Measurements from ENCODE around the gene PSMC2. TPM values are rescaled to one million over a fixed set of nuclear protein-coding genes. Genes with fewer than 3 reads are reported as not detected.

PSMC2 gene
- total RNA-seq, 1 experiment from 2014 or later = 237 TPM

GRCh38 chr7:103299660-103300059, 47.8 kb upstream of the PSMC2 start:
- no peak overlapping the region for H2AFZ ChIP-seq (ENCODE audit: low read length)
- ATAC-seq (no peak), DNase-seq (no peak)
- ChIA-PET CTCF (no interaction called here), POLR2A (ENCODE audit: unreplicated experiment) (no interaction called here)
- H3K27ac ChIP-seq (ENCODE audit: low read length) = no peak overlapping the region
- TF ChIP-seq EZH2 (IDR thresholded peaks at IDR 0.05; ENCODE audit: low read length, unreplicated experiment) (no peak), CTCF (conservative IDR thresholded peaks at IDR 0.05; ENCODE audit: low read depth, low read length) (no peak), EZH2phosphoT487 (IDR thresholded peaks at IDR 0.05; ENCODE audit: borderline replicate concordance, low read length) (no peak)
- H3K9ac ChIP-seq (ENCODE audit: low read length) = no peak overlapping the region
- no peaks in the 10 kb centered on the region for H3F3A ChIP-seq (ENCODE audit: low read length, unreplicated experiment)
- no peaks in the 10 kb centered on the region for H3K9me2 ChIP-seq (replicated peaks; ENCODE audit: low read length)
- H3K4me1 ChIP-seq (ENCODE audit: insufficient read depth, low read length) = peaks cover 12% of the 10 kb centered on the region
- H3K36me3 ChIP-seq (ENCODE audit: low read depth, low read length) = peaks cover 34% of the 10 kb centered on the region
- H3K4me3 ChIP-seq (ENCODE audit: low read length) = no peak overlapping the region
- H3K9me3 ChIP-seq (ENCODE audit: low read length) = no peaks in the 10 kb centered on the region
- no peaks in the 10 kb centered on the region for H3K27me3 ChIP-seq (ENCODE audit: low read length)
- H3K4me2 ChIP-seq (ENCODE audit: low read length) = 0 out of 2 replicates have a peak overlapping the region, but pooled peaks have one; percentile 89
- H3K79me2 ChIP-seq (ENCODE audit: low read length) = peaks cover 40% of the 10 kb centered on the region
- intact Hi-C loops (cut with micrococcal nuclease) = loop anchor here (10.0 kb wide), 2 partner anchors 865 to 1615 kb away; no protein-coding TSS in a partner anchor
- no TSS peak for BruUV-seq (replicated peaks)
- no peaks in the 10 kb centered on the region for H4K20me1 ChIP-seq (ENCODE audit: low read length)

- BruUV-seq (replicated peaks) = no TSS peak
Measured at GRCh38 chr7:103301441-103301840, 46.0 kb upstream of the PSMC2 start.

More at GRCh38 chr7:103301441-103301840, 46.0 kb upstream of the PSMC2 start:
- no peaks in the 10 kb centered on the region for H3K27me3 ChIP-seq (ENCODE audit: low read length)
- no peaks in the 10 kb centered on the region for H4K20me1 ChIP-seq (ENCODE audit: low read length)
- peaks cover 40% of the 10 kb centered on the region for H3K79me2 ChIP-seq (ENCODE audit: low read length)
- no peaks in the 10 kb centered on the region for H3K9me3 ChIP-seq (ENCODE audit: low read length)
- no peak overlapping the region for H3K4me3 ChIP-seq (ENCODE audit: low read length)
- ATAC-seq = no peak
- TF ChIP-seq EZH2 (IDR thresholded peaks at IDR 0.05; ENCODE audit: low read length, unreplicated experiment) = no peak
- no peak for TF ChIP-seq CTCF (conservative IDR thresholded peaks at IDR 0.05; ENCODE audit: low read depth, low read length)
- TF ChIP-seq EZH2phosphoT487 (IDR thresholded peaks at IDR 0.05; ENCODE audit: borderline replicate concordance, low read length) = no peak
- no peaks in the 10 kb centered on the region for H3F3A ChIP-seq (ENCODE audit: low read length, unreplicated experiment)
- no peak overlapping the region for H3K27ac ChIP-seq (ENCODE audit: low read length)
- H3K9me2 ChIP-seq (replicated peaks; ENCODE audit: low read length) = no peaks in the 10 kb centered on the region
- ChIA-PET POLR2A (ENCODE audit: unreplicated experiment) (interaction anchor here (0.6 kb wide), 1 partner anchor 91 kb away, joined by 3 read pairs; no protein-coding TSS in a partner anchor), CTCF (no interaction called here)
- H3K9ac ChIP-seq (ENCODE audit: low read length) = no peak overlapping the region
- no peak for DNase-seq
- peaks cover 12% of the 10 kb centered on the region for H3K4me1 ChIP-seq (ENCODE audit: insufficient read depth, low read length)
- intact Hi-C loops (cut with micrococcal nuclease) = no loop called here
- H2AFZ ChIP-seq (ENCODE audit: low read length) = no peak overlapping the region
- peaks cover 44% of the 10 kb centered on the region for H3K36me3 ChIP-seq (ENCODE audit: low read depth, low read length)
- no peak overlapping the region for H3K4me2 ChIP-seq (ENCODE audit: low read length)
